HG03060 (cell line): Measurements from ENCODE around the gene OSM.

Experiments
- ATAC-seq: cut with Tn5 transposase; IDR thresholded peaks from one replicate; pipeline ENCODE4 v1.9.1; 2021; ENCODE audit warnings: low read depth, moderate number of reproducible peaks; ENCODE audit not compliant: unreplicated experiment

Gene OSM

DNA sequence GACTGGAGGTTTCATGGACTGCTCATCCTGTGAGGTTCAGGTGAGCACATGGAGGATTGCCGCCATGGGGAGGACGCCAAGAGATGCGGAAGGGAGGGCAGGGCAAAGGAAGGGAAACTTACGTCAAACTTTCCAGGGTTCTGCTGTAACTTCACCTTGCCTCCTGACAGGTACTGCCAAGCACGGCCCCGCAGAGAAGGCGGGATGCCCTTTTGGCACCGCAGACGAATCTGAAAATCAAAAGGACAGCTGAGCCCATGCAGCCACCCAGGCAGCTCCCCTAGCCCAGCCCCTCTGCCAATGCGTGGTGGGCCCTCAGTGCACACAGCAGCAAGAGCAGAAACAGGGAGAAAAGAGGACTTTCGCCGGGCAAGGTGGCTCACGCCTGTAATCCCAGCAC is 32.7 kb upstream of the OSM start:
- ATAC-seq: no peak

GRCh38 chr22:30297991-30298701 is 31.5 kb upstream of the OSM start:
- no peak for ATAC-seq

- no peak for ATAC-seq
Observed at GRCh38 chr22:30297276-30297990, 30.8 kb upstream of the OSM start.

DNA sequence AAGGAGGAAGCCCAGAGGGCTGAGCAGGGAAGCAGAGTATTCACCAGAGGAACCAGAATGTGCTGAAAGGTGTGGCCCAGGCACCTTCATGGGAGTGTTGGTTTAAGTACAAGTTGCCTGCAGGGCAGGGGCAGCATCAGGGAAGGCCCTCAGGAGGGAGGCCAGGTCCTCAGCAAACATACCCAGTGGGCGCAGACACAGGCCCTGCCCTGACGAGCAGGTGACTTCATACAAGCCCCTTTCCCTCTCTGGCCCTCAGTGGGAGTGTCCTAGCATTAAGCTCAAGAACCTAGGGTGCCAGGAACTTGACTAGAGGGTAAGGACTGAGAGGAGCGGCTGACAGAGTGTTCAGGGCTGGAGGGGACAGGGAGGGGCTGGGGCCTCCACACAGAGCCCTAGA is 30.2 kb upstream of the OSM start:
- no peak for ATAC-seq

GRCh38 chr22:30296324-30296723 is 29.7 kb upstream of the OSM start:
- ATAC-seq: no peak

- no peak for ATAC-seq
Observed at GRCh38 chr22:30295576-30295975, 28.9 kb upstream of the OSM start.

DNA sequence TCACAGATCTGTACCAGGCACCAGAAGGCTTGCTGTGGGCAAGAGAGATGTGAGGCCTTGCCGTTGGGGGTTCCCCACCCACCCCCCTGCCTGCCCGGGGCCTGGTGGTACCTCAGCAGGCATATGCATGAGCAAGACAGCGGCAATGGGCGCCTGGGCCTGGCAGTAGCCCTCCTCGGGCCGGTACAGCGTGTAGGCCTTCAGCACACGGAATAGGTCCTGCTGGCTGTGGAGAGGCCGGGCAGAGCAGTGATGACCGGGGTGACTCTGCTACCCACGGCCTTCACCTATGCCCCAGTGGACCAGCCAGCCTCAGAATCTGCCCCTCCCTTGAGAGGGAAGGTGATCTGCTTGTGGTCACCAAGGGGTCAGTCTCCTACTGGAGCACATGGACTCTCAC is 28.2 kb upstream of the OSM start:
- no peak for ATAC-seq

- no peak for ATAC-seq
Observed at GRCh38 chr22:30294066-30294465, 27.4 kb upstream of the OSM start.

DNA sequence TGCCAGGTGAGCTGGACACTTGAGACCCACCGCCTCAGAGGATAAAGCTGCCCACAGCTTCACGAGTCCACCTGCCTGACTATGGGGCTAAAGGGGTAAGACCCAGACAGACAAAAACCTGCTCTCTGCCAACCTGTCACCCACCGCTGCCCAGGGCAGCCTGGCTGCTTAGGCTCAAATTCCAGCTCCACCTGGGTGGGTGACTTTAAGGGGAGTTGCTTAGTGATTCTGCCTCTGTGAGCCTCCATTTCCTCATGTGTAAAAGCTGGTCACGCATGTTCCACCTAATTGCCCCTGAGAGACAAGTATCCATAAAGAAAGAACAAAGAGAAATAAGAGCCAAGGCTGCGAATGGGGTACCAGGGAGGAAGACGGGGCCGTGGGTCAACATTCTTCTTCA is 26.4 kb upstream of the OSM start:
- ATAC-seq: no peak

- no peak for ATAC-seq
Observed at GRCh38 chr22:30292069-30292970, 25.7 kb upstream of the OSM start.

DNA sequence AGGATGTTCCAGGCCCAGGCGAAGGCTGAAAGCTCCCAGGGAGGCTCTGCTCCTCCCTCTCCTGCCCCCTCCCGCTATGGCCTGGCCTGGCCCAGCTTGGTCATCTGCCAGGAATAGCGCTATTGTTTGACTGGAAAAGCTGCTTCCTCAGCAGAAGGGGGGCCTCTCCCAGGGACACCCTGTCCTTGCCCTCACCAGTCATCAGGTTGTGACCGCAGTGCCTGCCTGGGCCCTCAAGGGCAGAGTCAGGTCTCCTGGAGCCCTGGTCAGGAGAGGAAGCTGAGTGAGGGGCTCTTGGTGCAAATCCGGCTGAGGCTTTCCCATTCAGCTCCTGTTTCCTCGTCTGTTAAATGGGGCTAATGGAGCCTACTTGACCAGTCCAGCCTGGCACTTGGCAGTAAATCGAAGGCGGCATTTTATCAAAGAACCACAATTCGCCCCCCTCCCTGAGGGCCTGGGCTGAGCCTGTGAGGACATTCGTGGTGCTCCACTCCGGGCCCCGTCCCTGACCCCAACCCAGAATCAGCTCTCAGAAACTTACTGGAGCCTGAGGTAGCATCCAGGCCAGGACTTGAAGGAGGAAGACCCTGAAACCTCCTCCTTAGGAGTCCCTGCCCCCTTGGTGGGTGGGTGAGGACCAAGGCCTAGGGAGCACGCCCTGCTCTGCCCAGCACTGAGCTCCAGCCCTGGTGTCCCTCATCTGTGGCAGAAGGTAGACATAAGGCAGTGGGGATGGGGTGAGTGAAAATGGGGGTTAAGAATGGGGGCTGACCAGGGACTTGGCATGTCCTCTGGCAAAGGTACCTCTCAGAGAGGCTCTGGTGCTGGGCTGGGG is 24.6 kb upstream of the OSM start:
- no peak for ATAC-seq

DNA sequence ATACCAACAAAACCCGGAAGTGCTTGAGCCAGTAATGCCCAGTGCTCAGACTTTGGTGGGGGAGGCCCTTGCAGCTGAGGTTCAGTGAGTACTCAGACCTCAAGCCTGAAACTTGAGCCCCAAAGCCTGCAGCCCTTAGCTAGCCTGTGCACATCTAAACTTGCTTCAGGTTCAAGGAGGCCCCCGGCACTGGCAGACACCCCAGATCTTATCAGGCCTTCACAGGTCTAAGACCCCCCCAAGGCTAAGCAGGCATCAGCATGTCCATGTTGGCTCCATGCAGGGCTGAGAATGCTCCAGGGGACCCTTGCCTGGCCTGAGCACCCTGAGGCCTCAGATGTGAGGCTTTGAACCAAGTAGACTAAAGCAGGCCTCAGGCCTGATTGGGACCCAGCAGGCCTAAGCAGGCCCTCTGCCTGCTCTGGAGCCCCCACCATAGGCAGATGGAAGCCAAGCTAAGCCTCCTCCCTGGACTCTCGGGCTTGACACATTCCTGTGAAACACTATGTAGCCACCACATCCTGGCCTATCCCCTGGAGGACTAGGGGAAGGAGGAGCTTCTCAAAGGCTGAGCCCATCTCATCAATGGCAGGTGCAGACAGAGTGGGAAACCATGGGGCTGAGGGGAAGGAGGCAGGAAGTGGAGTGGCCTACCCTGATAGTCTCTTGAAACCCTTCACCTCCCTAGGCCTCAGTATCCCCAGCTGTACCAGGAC is 23.8 kb upstream of the OSM start:
- ATAC-seq: no peak

DNA sequence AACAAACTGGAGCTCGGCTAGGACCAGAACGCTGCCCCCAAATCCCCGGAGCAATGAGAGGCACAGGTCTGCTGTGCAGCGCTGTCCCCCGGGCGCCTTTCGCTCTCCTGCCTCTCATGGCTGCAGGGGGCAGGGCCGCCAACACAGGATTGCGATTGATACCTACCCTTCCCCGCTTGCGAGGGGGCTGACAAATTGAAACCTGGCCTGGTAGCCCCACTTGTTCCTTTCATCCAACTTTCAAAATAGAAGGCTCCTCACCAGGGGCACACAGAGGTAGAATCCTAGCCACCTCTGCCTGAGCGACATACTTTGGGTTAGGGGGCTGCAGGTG is 23.3 kb upstream of the OSM start:
- ATAC-seq: no peak

DNA sequence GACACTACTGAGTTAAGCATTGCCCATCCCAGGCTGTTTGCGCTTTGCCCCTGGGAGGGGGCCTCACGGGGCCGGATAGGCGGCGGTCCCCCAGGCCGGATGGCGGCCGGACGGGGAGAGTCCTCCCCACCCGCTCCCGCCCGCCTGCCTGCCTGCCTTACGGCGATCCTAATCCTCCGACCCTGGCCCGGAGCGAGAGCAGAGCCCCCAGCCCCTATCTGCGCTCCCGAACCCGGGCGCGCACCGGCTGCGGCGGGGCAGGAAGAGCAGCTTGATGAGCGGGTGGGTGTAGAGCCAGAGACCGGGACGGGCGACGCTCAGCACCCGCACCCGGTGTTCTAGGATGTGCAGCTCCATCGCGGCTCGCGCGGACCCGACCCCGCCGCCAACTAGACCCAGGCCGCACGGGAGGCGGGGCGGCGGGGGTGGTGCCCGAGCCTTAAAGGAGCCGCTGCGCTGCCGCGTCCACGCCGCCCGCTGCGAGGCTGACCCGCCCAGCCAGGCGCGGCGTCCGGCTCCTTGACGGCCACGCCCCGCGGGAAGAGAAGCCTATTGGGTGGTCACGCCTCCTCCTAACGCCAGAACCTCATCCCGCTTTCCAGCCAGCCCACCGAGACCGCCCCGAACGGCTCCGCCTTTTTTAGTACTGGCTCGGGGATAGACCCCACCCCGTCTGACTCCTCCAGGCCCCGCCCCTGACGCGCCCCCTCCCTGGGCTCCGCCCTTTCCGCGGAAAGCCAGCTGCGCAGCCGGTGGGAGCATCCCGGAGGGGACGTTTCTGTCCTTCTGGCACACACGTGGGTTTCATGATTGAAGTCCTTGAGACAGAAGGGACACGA is 22.7 kb upstream of the OSM start, which contains the start of gene CASTOR1:
Gene CASTOR1 (minus strand): TSS at position 365 of the 839 bp plus-strand sequence. CDS start 8 bp downstream, at position 357.
- ATAC-seq: peak; percentile 40

DNA sequence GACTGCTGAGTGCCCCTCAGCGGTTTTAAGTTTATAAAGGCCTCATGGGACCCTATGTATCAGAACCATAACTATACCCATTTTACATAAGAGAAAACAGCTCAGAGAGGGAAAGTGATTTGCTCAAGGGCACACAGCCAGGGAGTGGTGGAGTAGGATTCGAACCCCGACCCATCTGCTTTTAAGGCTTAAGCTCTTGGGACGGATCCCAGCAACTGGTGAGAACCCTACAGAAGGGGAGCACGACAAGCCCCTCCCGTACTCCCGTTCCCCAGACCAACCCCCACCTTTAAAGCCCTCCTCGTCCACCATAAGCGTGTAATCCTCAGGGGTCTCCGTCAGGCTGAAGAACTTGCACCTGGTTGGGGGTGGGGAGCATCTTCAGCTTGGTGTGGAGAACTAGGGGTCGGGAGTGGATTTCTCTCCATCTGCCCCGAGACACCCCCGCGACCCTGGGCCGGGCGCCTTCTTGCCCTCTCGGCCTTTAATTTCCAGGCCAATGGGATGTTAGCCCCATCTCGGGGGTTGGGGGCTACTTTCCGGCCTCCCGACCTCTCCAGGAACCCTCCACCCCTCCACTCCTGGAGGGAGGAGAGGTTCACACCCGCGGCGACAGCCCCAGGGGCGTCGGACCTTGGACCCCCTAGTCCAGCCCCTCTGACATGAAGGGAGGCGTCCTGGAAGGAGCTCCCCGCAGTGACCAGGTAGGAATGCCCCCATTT is 21.9 kb upstream of the OSM start:
- ATAC-seq: no peak

DNA sequence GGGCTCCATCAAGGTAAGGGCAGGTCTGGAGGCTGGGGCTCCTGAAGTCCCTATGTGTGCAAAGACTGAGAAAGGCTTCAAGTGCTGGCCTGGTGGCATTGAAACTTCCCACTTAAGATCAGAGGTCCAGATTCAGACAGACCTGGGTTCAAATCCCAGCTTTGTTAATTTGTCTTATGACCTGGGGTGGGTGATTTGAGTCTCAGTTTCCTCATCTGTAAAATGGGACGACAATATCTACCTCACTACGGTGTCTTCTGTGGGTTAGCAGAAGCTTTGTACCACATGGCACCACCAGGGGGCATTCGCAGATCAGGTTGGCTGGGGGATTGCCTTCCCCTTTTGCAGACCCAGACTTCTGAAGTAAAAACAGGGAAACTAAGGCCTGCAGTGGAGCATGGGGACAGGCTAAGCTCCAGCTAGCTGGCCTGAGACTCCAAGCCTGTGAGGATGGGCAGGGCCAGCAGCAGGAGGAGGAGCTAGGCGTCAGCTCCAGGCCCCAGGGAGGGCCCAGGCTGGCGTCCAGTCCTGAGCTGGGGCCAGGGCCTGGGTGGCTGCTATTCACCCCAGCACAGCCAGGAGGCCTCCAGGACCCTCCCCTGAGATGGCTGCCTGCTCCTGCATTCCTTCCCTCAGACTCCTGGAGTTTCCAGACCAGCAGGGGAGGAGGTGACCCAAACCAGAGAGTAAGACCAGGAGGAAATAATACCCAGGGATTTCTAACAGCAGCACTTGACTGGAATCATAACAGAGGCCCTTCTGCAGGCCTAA is 21.2 kb upstream of the OSM start:
- no peak for ATAC-seq

DNA sequence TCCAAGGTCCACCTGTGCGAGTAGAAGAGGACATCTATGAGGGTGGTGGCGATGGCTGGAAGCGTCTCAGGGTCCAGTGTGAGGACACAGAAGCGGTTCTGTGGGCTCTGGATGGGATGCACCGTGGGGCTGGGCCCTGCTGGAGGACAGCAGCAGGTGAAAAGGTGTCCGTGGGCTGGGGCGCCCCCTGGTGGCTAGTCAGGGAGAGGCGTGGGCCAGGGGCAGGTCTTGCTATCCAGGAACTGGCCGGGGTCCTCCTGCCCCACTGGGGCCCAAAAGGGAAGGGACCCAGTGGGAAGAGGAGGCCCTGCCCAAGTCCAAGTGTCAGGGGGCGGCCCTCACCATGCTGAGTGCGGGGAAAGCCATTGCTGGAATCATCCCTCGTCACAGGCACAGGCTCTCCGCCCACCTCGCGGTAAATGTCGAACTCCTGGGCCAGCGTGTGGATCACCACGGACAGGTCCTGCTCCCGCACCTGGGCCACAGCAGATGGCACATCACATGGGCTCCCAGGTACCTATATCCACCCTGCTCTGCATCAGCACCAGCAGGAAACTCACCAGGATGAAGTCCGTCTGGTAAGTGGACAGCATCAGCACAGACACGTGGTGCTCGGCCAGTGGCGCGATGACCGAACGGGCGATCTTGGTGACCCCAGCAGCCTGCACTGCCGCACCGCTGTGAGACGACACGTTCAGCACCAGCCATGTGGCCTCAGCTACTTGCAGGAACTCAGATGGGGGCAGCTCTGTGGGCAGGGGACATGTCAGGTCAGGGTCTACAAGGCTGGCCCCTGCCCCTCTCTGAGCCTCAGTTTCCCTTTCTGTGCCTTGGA is 20.4 kb upstream of the OSM start:
- no peak for ATAC-seq
